Measurements from ENCODE around the gene TOR1AIP2.

TOR1AIP2 gene

GRCh38 chr1:179877586-179878265 is at the start of gene TOR1AIP2:
TSS of gene TOR1AIP2 (minus strand) at chr1:179877803. CDS start at chr1:179852665, 25,138 bp downstream.
- TF ChIP-seq Cebpa-rat (IDR thresholded peaks at IDR 0.05), result no peak
- Histone ChIP-seq H3K27ac (peak within 1 kb of the TSS; percentile 72), H3K9ac (peak within 1 kb of the TSS; percentile 82)

GRCh38 chr1:179926850-179927205 is 49.2 kb upstream of the TOR1AIP2 start:
- Histone ChIP-seq H4K20me1 (no peaks in the 10 kb centered on the region), H3K4me2 (no peak overlapping the region), H3K4me3 (no peak overlapping the region), H3K27ac (no peak overlapping the region), H3K36me3 (0 out of 2 replicates have a peak, but pooled peaks cover 5% of the 10 kb centered on the region), H3K27me3 (no peaks in the 10 kb centered on the region), H3K9me3 (no peaks in the 10 kb centered on the region), H3K4me1 (no peaks in the 10 kb centered on the region), H3K9ac (no peak overlapping the region)
- TF ChIP-seq Cebpa-rat (IDR thresholded peaks at IDR 0.05), result no peak

More at GRCh38 chr1:179877586-179878265, at the start of gene TOR1AIP2:
- Histone ChIP-seq H4K20me1 (peaks cover 44% of the 10 kb centered on the region), H3K36me3 (peaks cover 31% of the 10 kb centered on the region), H3K27me3 (no peaks in the 10 kb centered on the region), H3K4me3 (peak within 1 kb of the TSS; percentile 86), H3K9me3 (no peaks in the 10 kb centered on the region), H3K4me1 (peaks cover 57% of the 10 kb centered on the region), H3K4me2 (peak within 1 kb of the TSS; percentile 87)

GRCh38 chr1:179925922-179926849 is 48.6 kb upstream of the TOR1AIP2 start:
- Histone ChIP-seq H3K36me3 (peaks cover 10% of the 10 kb centered on the region; the same call in 1 of the 2 replicates), H3K4me3 (no peak overlapping the region), H3K4me1 (no peaks in the 10 kb centered on the region), H3K9ac (no peak overlapping the region), H3K4me2 (no peak overlapping the region), H3K27ac (no peak overlapping the region), H4K20me1 (no peaks in the 10 kb centered on the region), H3K9me3 (no peaks in the 10 kb centered on the region), H3K27me3 (no peaks in the 10 kb centered on the region)
- TF ChIP-seq Cebpa-rat (IDR thresholded peaks at IDR 0.05), result no peak

- Histone ChIP-seq H3K36me3 (peaks cover 19% of the 10 kb centered on the region), H4K20me1 (no peaks in the 10 kb centered on the region), H3K9ac (no peak overlapping the region), H3K9me3 (no peaks in the 10 kb centered on the region), H3K4me2 (no peak overlapping the region), H3K27ac (no peak overlapping the region), H3K27me3 (no peaks in the 10 kb centered on the region), H3K4me3 (no peak overlapping the region), H3K4me1 (no peaks in the 10 kb centered on the region)
- TF ChIP-seq Cebpa-rat (IDR thresholded peaks at IDR 0.05), result no peak
Observed at GRCh38 chr1:179925302-179925701, 47.7 kb upstream of the TOR1AIP2 start.

- Histone ChIP-seq H3K36me3 (peaks cover 27% of the 10 kb centered on the region), H4K20me1 (no peaks in the 10 kb centered on the region), H3K4me2 (no peak overlapping the region), H3K4me1 (no peaks in the 10 kb centered on the region), H3K9ac (no peak overlapping the region), H3K27me3 (no peaks in the 10 kb centered on the region), H3K27ac (no peak overlapping the region), H3K9me3 (no peaks in the 10 kb centered on the region), H3K4me3 (no peak overlapping the region)
- TF ChIP-seq Cebpa-rat (IDR thresholded peaks at IDR 0.05), result no peak
Observed at GRCh38 chr1:179924268-179924667, 46.7 kb upstream of the TOR1AIP2 start.

GRCh38 chr1:179923029-179923428 is 45.4 kb upstream of the TOR1AIP2 start:
- Histone ChIP-seq H3K27ac (no peak overlapping the region), H3K4me1 (no peaks in the 10 kb centered on the region), H3K36me3 (peaks cover 40% of the 10 kb centered on the region), H3K27me3 (no peaks in the 10 kb centered on the region), H4K20me1 (no peaks in the 10 kb centered on the region), H3K9ac (no peak overlapping the region), H3K4me2 (no peak overlapping the region), H3K9me3 (no peaks in the 10 kb centered on the region), H3K4me3 (no peak overlapping the region)
- TF ChIP-seq Cebpa-rat (IDR thresholded peaks at IDR 0.05), result no peak

GRCh38 chr1:179921981-179922872 is 44.6 kb upstream of the TOR1AIP2 start:
- H3K9me3 ChIP-seq, result no peaks in the 10 kb centered on the region
- H4K20me1 ChIP-seq, result no peaks in the 10 kb centered on the region
- H3K4me3 ChIP-seq, result no peak overlapping the region
- H3K4me2 ChIP-seq, result no peak overlapping the region
- no peak overlapping the region for H3K9ac ChIP-seq
- TF ChIP-seq Cebpa-rat (IDR thresholded peaks at IDR 0.05), result no peak
- no peaks in the 10 kb centered on the region for H3K27me3 ChIP-seq
- no peaks in the 10 kb centered on the region for H3K4me1 ChIP-seq
- no peak overlapping the region for H3K27ac ChIP-seq
- peaks cover 48% of the 10 kb centered on the region for H3K36me3 ChIP-seq

- Histone ChIP-seq H3K4me2 (no peak overlapping the region), H3K9ac (no peak overlapping the region), H3K4me1 (no peaks in the 10 kb centered on the region), H3K36me3 (peaks cover 53% of the 10 kb centered on the region), H3K4me3 (no peak overlapping the region), H3K27me3 (no peaks in the 10 kb centered on the region), H3K27ac (no peak overlapping the region), H4K20me1 (no peaks in the 10 kb centered on the region), H3K9me3 (no peaks in the 10 kb centered on the region)
- no peak for TF ChIP-seq Cebpa-rat (IDR thresholded peaks at IDR 0.05)
Observed at GRCh38 chr1:179921472-179921871, 43.9 kb upstream of the TOR1AIP2 start.

GRCh38 chr1:179917601-179918429 is 40.2 kb upstream of the TOR1AIP2 start:
- Histone ChIP-seq H3K4me3 (no peak overlapping the region), H3K27ac (no peak overlapping the region), H3K36me3 (peaks cover 84% of the 10 kb centered on the region), H3K4me1 (no peaks in the 10 kb centered on the region), H3K9me3 (no peaks in the 10 kb centered on the region), H3K4me2 (no peak overlapping the region), H3K27me3 (no peaks in the 10 kb centered on the region), H4K20me1 (no peaks in the 10 kb centered on the region), H3K9ac (no peak overlapping the region)
- no peak for TF ChIP-seq Cebpa-rat (IDR thresholded peaks at IDR 0.05)

All from BLaER1 (cell line).